ENCODE results near the gene GSK3A.
A peak's percentile ranks its signal among the peaks of the same experiment; 100 is the strongest.

Gene GSK3A

GRCh38 chr19:42242512-42243409 lies at the start of gene GSK3A:
GSK3A (minus strand) TSS chr19:42242602; CDS start chr19:42242465, 137 bp downstream.
- no peaks in the 10 kb centered on the region for H3K9me3 Mint-ChIP-seq
- no peak for TF ChIP-seq CTCF (IDR thresholded peaks at IDR 0.05)
- peaks cover 59% of the 10 kb centered on the region for H3K4me1 Mint-ChIP-seq
- H3K27me3 Mint-ChIP-seq (ENCODE audit: low read depth, poor library complexity): peaks cover 7% of the 10 kb centered on the region
- H3K27ac Mint-ChIP-seq: peak within 1 kb of the TSS; percentile 99
- peak; percentile 97 for DNase-seq
- peak within 1 kb of the TSS; percentile 89 for H3K4me3 Mint-ChIP-seq
- H3K36me3 Mint-ChIP-seq (ENCODE audit: low read depth): peaks cover 18% of the 10 kb centered on the region

GRCh38 chr19:42291435-42291810 lies 49.0 kb upstream of the GSK3A start:
- Mint-ChIP-seq H3K9me3 (no peaks in the 10 kb centered on the region), H3K4me1 (peaks cover 29% of the 10 kb centered on the region), H3K27ac (peak overlapping the region; percentile 20), H3K36me3 (ENCODE audit: low read depth) (peaks cover 27% of the 10 kb centered on the region), H3K4me3 (no peak overlapping the region), H3K27me3 (ENCODE audit: low read depth, poor library complexity) (peaks cover 7% of the 10 kb centered on the region)
- no peak for DNase-seq
- TF ChIP-seq CTCF (IDR thresholded peaks at IDR 0.05): no peak

GRCh38 chr19:42290523-42291434 lies 48.4 kb upstream of the GSK3A start:
- Mint-ChIP-seq H3K4me3 (no peak overlapping the region), H3K9me3 (no peaks in the 10 kb centered on the region), H3K36me3 (ENCODE audit: low read depth) (peaks cover 27% of the 10 kb centered on the region), H3K27me3 (ENCODE audit: low read depth, poor library complexity) (peaks cover 4% of the 10 kb centered on the region), H3K27ac (no peak overlapping the region), H3K4me1 (peaks cover 36% of the 10 kb centered on the region)
- TF ChIP-seq CTCF (IDR thresholded peaks at IDR 0.05): peak; percentile 59
- DNase-seq: peak; percentile 64

- H3K9me3 Mint-ChIP-seq: no peaks in the 10 kb centered on the region
- H3K4me1 Mint-ChIP-seq: peaks cover 42% of the 10 kb centered on the region
These were observed 47.7 kb upstream of the GSK3A start for GRCh38 chr19:42290136-42290522.

GRCh38 chr19:42289556-42290041 lies 47.2 kb upstream of the GSK3A start:
- no peak for TF ChIP-seq CTCF (IDR thresholded peaks at IDR 0.05)
- H3K4me3 Mint-ChIP-seq: no peak overlapping the region
- no peaks in the 10 kb centered on the region for H3K9me3 Mint-ChIP-seq
- H3K27me3 Mint-ChIP-seq (ENCODE audit: low read depth, poor library complexity): peaks cover 4% of the 10 kb centered on the region
- no peak for DNase-seq
- peaks cover 48% of the 10 kb centered on the region for H3K4me1 Mint-ChIP-seq
- peaks cover 27% of the 10 kb centered on the region for H3K36me3 Mint-ChIP-seq (ENCODE audit: low read depth)
- no peak overlapping the region for H3K27ac Mint-ChIP-seq

More at GRCh38 chr19:42290136-42290522, 47.7 kb upstream of the GSK3A start:
- no peak overlapping the region for H3K4me3 Mint-ChIP-seq
- no peak overlapping the region for H3K27ac Mint-ChIP-seq
- H3K36me3 Mint-ChIP-seq (ENCODE audit: low read depth): peaks cover 27% of the 10 kb centered on the region
- H3K27me3 Mint-ChIP-seq (ENCODE audit: low read depth, poor library complexity): peaks cover 4% of the 10 kb centered on the region
- no peak for DNase-seq
- no peak for TF ChIP-seq CTCF (IDR thresholded peaks at IDR 0.05)
